Nephron (organoid): ENCODE measurements around the gene BACH1.
"Not testable (repeated sequence)": the region's sequence is repeated elsewhere in the genome, so short reads cannot be mapped to it uniquely, and the experiment has no call there.

Source experiments
- H3K27ac Mint-ChIP-seq, 3 experiments: 2 replicates each; pipeline ENCODE4 v1.8.0; 2020; ENCODE audit warnings: mixed read lengths in 3 of 3, mild to moderate bottlenecking in 2 of 3, moderate library complexity in 1 of 3
- H3K27me3 Mint-ChIP-seq: 2 replicates; pipeline ENCODE4 v1.8.0; 2021; ENCODE audit warnings: low read depth, mild to moderate bottlenecking, moderate library complexity, mixed read lengths
- H3K36me3 Mint-ChIP-seq: 2 replicates; pipeline ENCODE4 v1.8.0; 2020; ENCODE audit warnings: low read depth, mixed read lengths
- H3K4me1 Mint-ChIP-seq: 2 replicates; pipeline ENCODE4 v1.8.0; 2020; ENCODE audit warnings: mixed read lengths
- H3K4me3 Mint-ChIP-seq, 3 experiments: 2 replicates each; pipeline ENCODE4 v1.8.0; 2020; ENCODE audit warnings: mild to moderate bottlenecking in 3 of 3, mixed read lengths in 3 of 3, moderate library complexity in 2 of 3
- H3K9me3 Mint-ChIP-seq: 2 replicates; pipeline ENCODE4 v1.8.0; 2020; ENCODE audit warnings: mixed read lengths
- CTCF ChIP-seq, 3 experiments: fragments of 200-600 bp; sonication (generic); IDR thresholded peaks; one replicate each; pipeline ENCODE4 v1.5.0; 2021; ENCODE audit warnings: antibody characterized with exemption in 3 of 3; ENCODE audit not compliant: unreplicated experiment in 3 of 3

Gene BACH1

GRCh38 chr21:29267666-29268065, 31.1 kb upstream of the BACH1 start:
- H3K27ac Mint-ChIP-seq = no peak overlapping the region
- H3K27me3 Mint-ChIP-seq = no peaks in the 10 kb centered on the region
- H3K4me3 Mint-ChIP-seq = no peak overlapping the region
- no peaks in the 10 kb centered on the region for H3K4me1 Mint-ChIP-seq
- H3K36me3 Mint-ChIP-seq = no peaks in the 10 kb centered on the region
- H3K9me3 Mint-ChIP-seq = no peaks in the 10 kb centered on the region
- no peak for TF ChIP-seq CTCF (IDR thresholded peaks at IDR 0.05; ENCODE audit: unreplicated experiment in 3 of 3)

GRCh38 chr21:29271927-29272333, 26.8 kb upstream of the BACH1 start:
- no peaks in the 10 kb centered on the region for H3K27me3 Mint-ChIP-seq
- H3K9me3 Mint-ChIP-seq = no peaks in the 10 kb centered on the region
- no peaks in the 10 kb centered on the region for H3K36me3 Mint-ChIP-seq
- H3K4me1 Mint-ChIP-seq = no peaks in the 10 kb centered on the region
- no peak for TF ChIP-seq CTCF (IDR thresholded peaks at IDR 0.05; ENCODE audit: unreplicated experiment in 3 of 3)
- no peak overlapping the region for H3K27ac Mint-ChIP-seq
- no peak overlapping the region for H3K4me3 Mint-ChIP-seq

GRCh38 chr21:29277442-29277841, 21.3 kb upstream of the BACH1 start:
- no peaks in the 10 kb centered on the region for H3K36me3 Mint-ChIP-seq
- H3K27me3 Mint-ChIP-seq = no peaks in the 10 kb centered on the region
- H3K9me3 Mint-ChIP-seq = peaks cover 3% of the 10 kb centered on the region
- H3K4me3 Mint-ChIP-seq = no peak overlapping the region
- TF ChIP-seq CTCF (IDR thresholded peaks at IDR 0.05; ENCODE audit: unreplicated experiment in 3 of 3) = no peak
- no peak overlapping the region for H3K27ac Mint-ChIP-seq
- no peaks in the 10 kb centered on the region for H3K4me1 Mint-ChIP-seq

GRCh38 chr21:29279558-29279957, 19.2 kb upstream of the BACH1 start:
- no peak overlapping the region for H3K4me3 Mint-ChIP-seq
- H3K36me3 Mint-ChIP-seq = no peaks in the 10 kb centered on the region
- TF ChIP-seq CTCF (IDR thresholded peaks at IDR 0.05; ENCODE audit: unreplicated experiment in 3 of 3) = no peak

GRCh38 chr21:29281801-29282200, 16.9 kb upstream of the BACH1 start:
- H3K27ac Mint-ChIP-seq, H3K4me3 Mint-ChIP-seq, H3K4me1 Mint-ChIP-seq, H3K9me3 Mint-ChIP-seq, H3K27me3 Mint-ChIP-seq, H3K36me3 Mint-ChIP-seq: not testable (repeated sequence)

More at GRCh38 chr21:29279558-29279957, 19.2 kb upstream of the BACH1 start:
- Mint-ChIP-seq H3K27me3 (peaks cover 4% of the 10 kb centered on the region), H3K4me1 (no peaks in the 10 kb centered on the region), H3K9me3 (peaks cover 3% of the 10 kb centered on the region), H3K27ac (no peak overlapping the region)

GRCh38 chr21:29287383-29287782, 11.3 kb upstream of the BACH1 start:
- Mint-ChIP-seq H3K27ac (no peak overlapping the region), H3K36me3 (no peaks in the 10 kb centered on the region), H3K9me3 (peaks cover 2% of the 10 kb centered on the region), H3K4me1 (no peaks in the 10 kb centered on the region), H3K27me3 (peaks cover 4% of the 10 kb centered on the region), H3K4me3 (no peak overlapping the region)
- no peak for TF ChIP-seq CTCF (IDR thresholded peaks at IDR 0.05; ENCODE audit: unreplicated experiment in 3 of 3)
